Stomach (tissue), 4 donors: ENCODE results near the gene AHCYL2.

Source experiments
- EP300 ChIP-seq: sonication (generic); formaldehyde crosslinking; IDR thresholded peaks from one replicate; pipeline ENCODE4 v1.6.1; 2017; ENCODE audit warnings: antibody characterized with exemption
- POLR2A ChIP-seq, 4 donors: fragments of 450-650 bp; IDR thresholded peaks; one replicate each; pipeline ENCODE4 v1.6.1; 2016; ENCODE audit warnings: antibody characterized with exemption in 4 of 4, control low read depth in 2 of 4, mild to moderate bottlenecking in 1 of 4, moderate library complexity in 1 of 4
- TF ChIP-seq, protein P1 (sequence below), 7 experiments: fragments of 450-650 bp in 4 of 7; fragments of 200-600 bp in 3 of 7; sonication (generic) in 3 of 7; IDR thresholded peaks; one replicate each; pipeline ENCODE4 v1.5.1; 2016 to 2019; ENCODE audit warnings: antibody characterized with exemption in 7 of 7, control low read depth in 2 of 7, mild to moderate bottlenecking in 1 of 7

DNA sequence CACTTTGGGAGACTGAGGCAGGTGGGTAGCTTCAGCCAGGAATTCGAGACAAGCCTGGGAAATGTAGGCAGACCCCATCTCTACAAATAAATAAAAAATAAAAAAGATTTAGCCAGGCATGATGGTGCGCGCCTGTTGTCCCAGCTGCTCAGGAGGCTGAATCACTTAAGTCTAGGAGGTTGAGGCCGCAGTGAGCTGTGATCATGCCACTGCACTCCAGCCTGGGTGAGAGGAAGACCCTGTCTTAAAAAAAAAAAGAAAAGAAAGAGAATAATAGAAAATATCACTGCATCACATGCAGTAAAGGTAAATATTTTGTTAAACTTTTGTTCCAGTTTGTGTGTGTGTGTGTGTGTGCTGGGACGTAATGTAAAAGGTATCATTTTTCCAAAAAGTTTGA is 212.4 kb downstream of the AHCYL2 start:
- TF ChIP-seq, protein P1, sequence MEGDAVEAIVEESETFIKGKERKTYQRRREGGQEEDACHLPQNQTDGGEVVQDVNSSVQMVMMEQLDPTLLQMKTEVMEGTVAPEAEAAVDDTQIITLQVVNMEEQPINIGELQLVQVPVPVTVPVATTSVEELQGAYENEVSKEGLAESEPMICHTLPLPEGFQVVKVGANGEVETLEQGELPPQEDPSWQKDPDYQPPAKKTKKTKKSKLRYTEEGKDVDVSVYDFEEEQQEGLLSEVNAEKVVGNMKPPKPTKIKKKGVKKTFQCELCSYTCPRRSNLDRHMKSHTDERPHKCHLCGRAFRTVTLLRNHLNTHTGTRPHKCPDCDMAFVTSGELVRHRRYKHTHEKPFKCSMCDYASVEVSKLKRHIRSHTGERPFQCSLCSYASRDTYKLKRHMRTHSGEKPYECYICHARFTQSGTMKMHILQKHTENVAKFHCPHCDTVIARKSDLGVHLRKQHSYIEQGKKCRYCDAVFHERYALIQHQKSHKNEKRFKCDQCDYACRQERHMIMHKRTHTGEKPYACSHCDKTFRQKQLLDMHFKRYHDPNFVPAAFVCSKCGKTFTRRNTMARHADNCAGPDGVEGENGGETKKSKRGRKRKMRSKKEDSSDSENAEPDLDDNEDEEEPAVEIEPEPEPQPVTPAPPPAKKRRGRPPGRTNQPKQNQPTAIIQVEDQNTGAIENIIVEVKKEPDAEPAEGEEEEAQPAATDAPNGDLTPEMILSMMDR (IDR thresholded peaks at IDR 0.05): no peak
- TF ChIP-seq POLR2A (IDR thresholded peaks at IDR 0.05): no peak
- no peak for TF ChIP-seq EP300
